DND-41 (cell line): Measurements from ENCODE around the gene PAPLN.

ENCODE experiments used
- ATAC-seq: fragments of 200-7000 bp; cut with Tn5 transposase; 3 replicates; pipeline ENCODE4 v1.9.1; 2021; ENCODE audit warnings: low read depth; ENCODE audit not compliant: insufficient read depth
- DNase-seq: peaks from one replicate; pipeline ENCODE4 v3.0.0-alpha.2; 2020
- H2AFZ ChIP-seq: 2 replicates; pipeline ENCODE4 v1.6.0; 2012; ENCODE audit warnings: low read depth, low read length
- H3K27ac ChIP-seq: 2 replicates; pipeline ENCODE4 v1.5.1; 2012; ENCODE audit warnings: low read length, inconsistent platforms
- H3K27me3 ChIP-seq: fragments of 200-600 bp; sonication (generic); 2 replicates; pipeline ENCODE4 v1.6.0; 2012; ENCODE audit warnings: low read length, mild to moderate bottlenecking, inconsistent platforms; ENCODE audit not compliant: insufficient read depth, poor library complexity
- H3K36me3 ChIP-seq: 2 replicates; pipeline ENCODE4 v1.5.1; 2012; ENCODE audit warnings: low read length, inconsistent platforms; ENCODE audit not compliant: insufficient read depth
- H3K4me1 ChIP-seq: 2 replicates; pipeline ENCODE4 v1.5.1; 2012; ENCODE audit warnings: mild to moderate bottlenecking, low read length; ENCODE audit not compliant: insufficient read depth
- H3K4me2 ChIP-seq: 2 replicates; pipeline ENCODE4 v1.6.0; 2012; ENCODE audit warnings: mild to moderate bottlenecking, moderate library complexity, low read length, inconsistent platforms; ENCODE audit not compliant: insufficient read depth
- H3K4me3 ChIP-seq, 2 experiments: fragments of 200-600 bp in 1 of 2; shearing (Covaris generic) in 1 of 2; 2 replicates each; pipeline ENCODE4 v1.5.1; 2012 to 2016; ENCODE audit warnings: inconsistent platforms in 2 of 2, low read length in 2 of 2, mild to moderate bottlenecking in 2 of 2, low read depth in 1 of 2, moderate library complexity in 1 of 2
- H3K79me2 ChIP-seq: 2 replicates; pipeline ENCODE4 v1.6.0; 2012; ENCODE audit warnings: low read length, inconsistent platforms; ENCODE audit not compliant: insufficient read depth
- H3K9ac ChIP-seq: 2 replicates; pipeline ENCODE4 v1.6.0; 2012; ENCODE audit warnings: low read depth, mild to moderate bottlenecking, inconsistent platforms, low read length, moderate library complexity
- H3K9me3 ChIP-seq: 2 replicates; pipeline ENCODE4 v1.5.1; 2012; ENCODE audit warnings: low read length, moderate library complexity, mild to moderate bottlenecking, inconsistent platforms; ENCODE audit not compliant: insufficient read depth, severe bottlenecking
- H4K20me1 ChIP-seq: 2 replicates; pipeline ENCODE4 v1.6.0; 2012; ENCODE audit warnings: low read length; ENCODE audit not compliant: insufficient read depth
- CTCF ChIP-seq: IDR thresholded peaks from 2 replicates; pipeline ENCODE4 v1.5.1; 2012; ENCODE audit warnings: borderline replicate concordance, low read length, moderate library complexity, mild to moderate bottlenecking; ENCODE audit not compliant: poor library complexity, severe bottlenecking; ENCODE audit errors: extremely low read depth
- EZH2 ChIP-seq: IDR thresholded peaks from 3 replicates; pipeline ENCODE4 v1.6.1; 2012; ENCODE audit warnings: borderline replicate concordance, low read depth, mild to moderate bottlenecking, moderate library complexity, low read length, inconsistent platforms; ENCODE audit not compliant: severe bottlenecking

PAPLN gene

GRCh38 chr14:73236752-73237218, 521 bp upstream of the PAPLN start:
- H3K79me2 ChIP-seq, result no peaks in the 10 kb centered on the region
- no peak overlapping the region for H3K4me2 ChIP-seq
- H3K9me3 ChIP-seq, result no peaks in the 10 kb centered on the region
- H3K27me3 ChIP-seq, result peaks cover 8% of the 10 kb centered on the region
- no peak for TF ChIP-seq CTCF
- no peak for TF ChIP-seq EZH2
- no peaks in the 10 kb centered on the region for H4K20me1 ChIP-seq
- no peak overlapping the region for H3K9ac ChIP-seq
- H3K4me1 ChIP-seq, result peaks cover 3% of the 10 kb centered on the region; the same call in 1 of the 2 replicates
- H3K27ac ChIP-seq, result no peak overlapping the region
- no peaks in the 10 kb centered on the region for H3K36me3 ChIP-seq
- H2AFZ ChIP-seq, result no peak overlapping the region
- no peak overlapping the region for H3K4me3 ChIP-seq
- DNase-seq (no peak), ATAC-seq (no peak)

GRCh38 chr14:73237786-73238423, 599 bp downstream of the PAPLN start:
- Histone ChIP-seq H3K9me3 (no peaks in the 10 kb centered on the region), H3K4me3 (no peak overlapping the region), H3K4me1 (peaks cover 14% of the 10 kb centered on the region), H2AFZ (no peak overlapping the region), H3K4me2 (no peak overlapping the region), H3K36me3 (no peaks in the 10 kb centered on the region), H3K27me3 (peaks cover 8% of the 10 kb centered on the region), H3K27ac (no peak overlapping the region), H3K79me2 (no peaks in the 10 kb centered on the region), H3K9ac (no peak overlapping the region), H4K20me1 (no peaks in the 10 kb centered on the region)
- no peak for ATAC-seq
- no peak for DNase-seq
- TF ChIP-seq EZH2 (no peak), CTCF (no peak)

GRCh38 chr14:73238424-73238852, 1.1 kb downstream of the PAPLN start:
- no peak overlapping the region for H3K9ac ChIP-seq
- peaks cover 8% of the 10 kb centered on the region for H3K27me3 ChIP-seq
- DNase-seq (no peak), ATAC-seq (no peak)
- no peak overlapping the region for H3K4me2 ChIP-seq
- TF ChIP-seq EZH2 (no peak), CTCF (no peak)
- no peaks in the 10 kb centered on the region for H3K79me2 ChIP-seq
- no peaks in the 10 kb centered on the region for H4K20me1 ChIP-seq
- H2AFZ ChIP-seq, result no peak overlapping the region
- no peak overlapping the region for H3K27ac ChIP-seq
- no peaks in the 10 kb centered on the region for H3K36me3 ChIP-seq
- no peak overlapping the region for H3K4me3 ChIP-seq
- peaks cover 20% of the 10 kb centered on the region for H3K4me1 ChIP-seq
- no peaks in the 10 kb centered on the region for H3K9me3 ChIP-seq

- H2AFZ ChIP-seq, result no peak overlapping the region
- no peak for DNase-seq
- H3K27ac ChIP-seq, result no peak overlapping the region
- no peaks in the 10 kb centered on the region for H3K36me3 ChIP-seq
- no peak for TF ChIP-seq CTCF
- TF ChIP-seq EZH2, result no peak
- H3K9me3 ChIP-seq, result no peaks in the 10 kb centered on the region
- no peaks in the 10 kb centered on the region for H4K20me1 ChIP-seq
- H3K9ac ChIP-seq, result no peak overlapping the region
- H3K4me3 ChIP-seq, result no peak overlapping the region
- peaks cover 5% of the 10 kb centered on the region for H3K27me3 ChIP-seq
- no peaks in the 10 kb centered on the region for H3K79me2 ChIP-seq
- ATAC-seq, result no peak
- H3K4me1 ChIP-seq, result peaks cover 24% of the 10 kb centered on the region
- H3K4me2 ChIP-seq, result no peak overlapping the region
Observed at GRCh38 chr14:73238941-73239340, 1.6 kb downstream of the PAPLN start.
